ENCODE measurements around the gene TSPAN2.

DNA sequence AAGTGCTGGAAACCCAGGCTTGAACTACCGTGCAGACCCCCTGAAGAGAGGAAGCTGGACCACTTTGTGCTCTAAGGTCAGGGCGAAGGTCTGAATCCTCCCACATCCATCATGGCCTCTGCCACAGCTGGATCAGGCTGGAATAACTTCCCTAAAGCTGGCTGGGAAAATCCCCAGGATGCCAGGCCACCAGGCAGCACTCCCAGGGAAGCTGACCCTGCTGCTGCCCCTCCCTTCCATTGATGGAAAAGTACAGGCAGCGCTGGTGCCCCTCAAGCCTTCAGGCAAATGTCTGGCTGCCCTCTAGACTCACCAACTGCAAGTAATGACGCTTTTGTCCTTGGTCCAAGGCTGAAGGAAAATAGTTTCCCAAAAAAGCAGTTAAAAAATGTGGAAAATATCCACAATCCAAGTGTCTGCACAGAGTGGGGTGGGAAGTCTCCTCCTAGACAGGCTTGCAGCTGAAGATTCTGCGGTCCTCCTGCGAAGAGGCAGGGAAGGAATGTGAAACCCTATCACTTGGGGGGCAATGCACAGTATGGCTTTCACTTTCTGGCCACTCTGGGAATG is 39.9 kb upstream of the TSPAN2 start:
- TF ChIP-seq, protein P1, sequence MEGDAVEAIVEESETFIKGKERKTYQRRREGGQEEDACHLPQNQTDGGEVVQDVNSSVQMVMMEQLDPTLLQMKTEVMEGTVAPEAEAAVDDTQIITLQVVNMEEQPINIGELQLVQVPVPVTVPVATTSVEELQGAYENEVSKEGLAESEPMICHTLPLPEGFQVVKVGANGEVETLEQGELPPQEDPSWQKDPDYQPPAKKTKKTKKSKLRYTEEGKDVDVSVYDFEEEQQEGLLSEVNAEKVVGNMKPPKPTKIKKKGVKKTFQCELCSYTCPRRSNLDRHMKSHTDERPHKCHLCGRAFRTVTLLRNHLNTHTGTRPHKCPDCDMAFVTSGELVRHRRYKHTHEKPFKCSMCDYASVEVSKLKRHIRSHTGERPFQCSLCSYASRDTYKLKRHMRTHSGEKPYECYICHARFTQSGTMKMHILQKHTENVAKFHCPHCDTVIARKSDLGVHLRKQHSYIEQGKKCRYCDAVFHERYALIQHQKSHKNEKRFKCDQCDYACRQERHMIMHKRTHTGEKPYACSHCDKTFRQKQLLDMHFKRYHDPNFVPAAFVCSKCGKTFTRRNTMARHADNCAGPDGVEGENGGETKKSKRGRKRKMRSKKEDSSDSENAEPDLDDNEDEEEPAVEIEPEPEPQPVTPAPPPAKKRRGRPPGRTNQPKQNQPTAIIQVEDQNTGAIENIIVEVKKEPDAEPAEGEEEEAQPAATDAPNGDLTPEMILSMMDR (conservative IDR thresholded peaks at IDR 0.05; ENCODE audit: low read length), result no peak
- TF ChIP-seq EZH2phosphoT487 (IDR thresholded peaks at IDR 0.05; ENCODE audit: borderline replicate concordance), result no peak
